Activated naive CD8-positive, alpha-beta T cell treated with anti-CD3 and anti-CD28 coated beads for 36 hours (primary cell): ENCODE data around the gene OR5AU1. TPM values are rescaled to one million over a fixed set of nuclear protein-coding genes. Genes with fewer than 3 reads are reported as not detected.

Experiments used
- DNase-seq: peaks from one replicate; pipeline ENCODE4 v3.0.0; 2021
- H3K27ac Mint-ChIP-seq: one replicate; pipeline ENCODE4 v1.8.0; 2022; ENCODE audit warnings: mild to moderate bottlenecking, moderate library complexity, mixed read lengths
- H3K27me3 Mint-ChIP-seq: one replicate; pipeline ENCODE4 v1.8.0; 2022; ENCODE audit warnings: mild to moderate bottlenecking, mixed read lengths
- H3K36me3 Mint-ChIP-seq: one replicate; pipeline ENCODE4 v1.8.0; 2021; ENCODE audit warnings: mild to moderate bottlenecking, mixed read lengths
- H3K4me1 Mint-ChIP-seq: one replicate; pipeline ENCODE4 v1.8.0; 2021; ENCODE audit warnings: mixed read lengths
- H3K4me3 Mint-ChIP-seq: one replicate; pipeline ENCODE4 v1.8.0; 2022; ENCODE audit warnings: mild to moderate bottlenecking, moderate library complexity, mixed read lengths
- H3K9me3 Mint-ChIP-seq: one replicate; pipeline ENCODE4 v1.8.0; 2022; ENCODE audit warnings: mixed read lengths
- total RNA-seq, 2 experiments: library from RNA; stranded (reverse); gene quantifications; one replicate each; pipeline ENCODE4 v1.2.3, GENCODE V29; 2021

Gene OR5AU1
- total RNA-seq, 2 experiments from 2014 or later: not detected

- no peaks in the 10 kb centered on the region for H3K4me1 Mint-ChIP-seq
Measured at GRCh38 chr14:21145437-21145836, 10.4 kb downstream of the OR5AU1 start.

GRCh38 chr14:21142357-21142756 lies 13.5 kb downstream of the OR5AU1 start:
- Mint-ChIP-seq H3K4me1 (no peaks in the 10 kb centered on the region), H3K27me3 (peaks cover 3% of the 10 kb centered on the region), H3K4me3 (no peak overlapping the region), H3K36me3 (peaks cover 3% of the 10 kb centered on the region), H3K27ac (no peak overlapping the region), H3K9me3 (peaks cover 14% of the 10 kb centered on the region)
- no peak for DNase-seq

More at GRCh38 chr14:21145437-21145836, 10.4 kb downstream of the OR5AU1 start:
- Mint-ChIP-seq H3K27ac (no peak overlapping the region), H3K9me3 (peaks cover 14% of the 10 kb centered on the region), H3K27me3 (peaks cover 3% of the 10 kb centered on the region), H3K4me3 (no peak overlapping the region), H3K36me3 (peaks cover 3% of the 10 kb centered on the region)
- no peak for DNase-seq

- H3K27me3 Mint-ChIP-seq: no peaks in the 10 kb centered on the region
- H3K9me3 Mint-ChIP-seq: no peaks in the 10 kb centered on the region
- no peak overlapping the region for H3K4me3 Mint-ChIP-seq
- no peaks in the 10 kb centered on the region for H3K4me1 Mint-ChIP-seq
- no peaks in the 10 kb centered on the region for H3K36me3 Mint-ChIP-seq
- H3K27ac Mint-ChIP-seq: no peak overlapping the region
- no peak for DNase-seq
Measured at GRCh38 chr14:21136024-21136423, 19.8 kb downstream of the OR5AU1 start.

GRCh38 chr14:21133901-21134300 lies 22.0 kb downstream of the OR5AU1 start:
- H3K27me3 Mint-ChIP-seq: no peaks in the 10 kb centered on the region
- no peak overlapping the region for H3K27ac Mint-ChIP-seq
- H3K4me3 Mint-ChIP-seq: no peak overlapping the region
- no peak for DNase-seq
- no peaks in the 10 kb centered on the region for H3K36me3 Mint-ChIP-seq
- H3K9me3 Mint-ChIP-seq: peaks cover 2% of the 10 kb centered on the region
- no peaks in the 10 kb centered on the region for H3K4me1 Mint-ChIP-seq

GRCh38 chr14:21123429-21123828 lies 32.4 kb downstream of the OR5AU1 start:
- DNase-seq: no peak
- Mint-ChIP-seq H3K9me3 (peaks cover 4% of the 10 kb centered on the region), H3K4me1 (no peaks in the 10 kb centered on the region), H3K27ac (no peak overlapping the region), H3K36me3 (no peaks in the 10 kb centered on the region), H3K4me3 (no peak overlapping the region), H3K27me3 (peaks cover 15% of the 10 kb centered on the region)

GRCh38 chr14:21121122-21121521 lies 34.7 kb downstream of the OR5AU1 start:
- no peaks in the 10 kb centered on the region for H3K4me1 Mint-ChIP-seq
- H3K4me3 Mint-ChIP-seq: no peak overlapping the region
- H3K27ac Mint-ChIP-seq: no peak overlapping the region
- H3K27me3 Mint-ChIP-seq: peaks cover 11% of the 10 kb centered on the region
- H3K36me3 Mint-ChIP-seq: no peaks in the 10 kb centered on the region
- no peak for DNase-seq
- peaks cover 4% of the 10 kb centered on the region for H3K9me3 Mint-ChIP-seq

GRCh38 chr14:21120686-21121085 lies 35.2 kb downstream of the OR5AU1 start:
- no peak for DNase-seq
- Mint-ChIP-seq H3K27ac (no peak overlapping the region), H3K36me3 (no peaks in the 10 kb centered on the region), H3K9me3 (peaks cover 4% of the 10 kb centered on the region), H3K4me1 (no peaks in the 10 kb centered on the region), H3K4me3 (no peak overlapping the region), H3K27me3 (peaks cover 11% of the 10 kb centered on the region)

- no peak overlapping the region for H3K27ac Mint-ChIP-seq
- no peaks in the 10 kb centered on the region for H3K4me1 Mint-ChIP-seq
- H3K4me3 Mint-ChIP-seq: no peak overlapping the region
- no peaks in the 10 kb centered on the region for H3K9me3 Mint-ChIP-seq
- no peaks in the 10 kb centered on the region for H3K36me3 Mint-ChIP-seq
- DNase-seq: no peak
- H3K27me3 Mint-ChIP-seq: peaks cover 8% of the 10 kb centered on the region
Measured at GRCh38 chr14:21118933-21119332, 36.9 kb downstream of the OR5AU1 start.

- Mint-ChIP-seq H3K4me1 (no peaks in the 10 kb centered on the region), H3K27ac (no peak overlapping the region), H3K9me3 (no peaks in the 10 kb centered on the region), H3K36me3 (no peaks in the 10 kb centered on the region), H3K4me3 (no peak overlapping the region), H3K27me3 (peaks cover 1% of the 10 kb centered on the region)
- DNase-seq: no peak
Measured at GRCh38 chr14:21113369-21113768, 42.5 kb downstream of the OR5AU1 start.

GRCh38 chr14:21112255-21112654 lies 43.6 kb downstream of the OR5AU1 start:
- H3K9me3 Mint-ChIP-seq: no peaks in the 10 kb centered on the region
- no peaks in the 10 kb centered on the region for H3K4me1 Mint-ChIP-seq
- H3K4me3 Mint-ChIP-seq: no peak overlapping the region
- H3K36me3 Mint-ChIP-seq: no peaks in the 10 kb centered on the region
- no peaks in the 10 kb centered on the region for H3K27me3 Mint-ChIP-seq
- no peak overlapping the region for H3K27ac Mint-ChIP-seq
- DNase-seq: no peak

GRCh38 chr14:21109377-21110138 lies 46.3 kb downstream of the OR5AU1 start:
- no peak overlapping the region for H3K27ac Mint-ChIP-seq
- no peak for DNase-seq

GRCh38 chr14:21108791-21109190 lies 47.1 kb downstream of the OR5AU1 start:
- no peak for DNase-seq
- Mint-ChIP-seq H3K4me1 (peaks cover 13% of the 10 kb centered on the region), H3K27me3 (no peaks in the 10 kb centered on the region), H3K36me3 (no peaks in the 10 kb centered on the region), H3K4me3 (no peak overlapping the region), H3K27ac (no peak overlapping the region), H3K9me3 (no peaks in the 10 kb centered on the region)

More at GRCh38 chr14:21109377-21110138, 46.3 kb downstream of the OR5AU1 start:
- Mint-ChIP-seq H3K4me3 (no peak overlapping the region), H3K9me3 (no peaks in the 10 kb centered on the region), H3K4me1 (peaks cover 10% of the 10 kb centered on the region), H3K27me3 (no peaks in the 10 kb centered on the region), H3K36me3 (no peaks in the 10 kb centered on the region)

GRCh38 chr14:21107283-21107800 lies 48.5 kb downstream of the OR5AU1 start:
- no peak overlapping the region for H3K4me3 Mint-ChIP-seq
- DNase-seq: no peak
- H3K27me3 Mint-ChIP-seq: no peaks in the 10 kb centered on the region
- H3K4me1 Mint-ChIP-seq: peaks cover 18% of the 10 kb centered on the region
- no peaks in the 10 kb centered on the region for H3K36me3 Mint-ChIP-seq
- no peak overlapping the region for H3K27ac Mint-ChIP-seq
- no peaks in the 10 kb centered on the region for H3K9me3 Mint-ChIP-seq

- H3K36me3 Mint-ChIP-seq: no peaks in the 10 kb centered on the region
- peaks cover 24% of the 10 kb centered on the region for H3K4me1 Mint-ChIP-seq
- peak; percentile 76 for DNase-seq
- H3K9me3 Mint-ChIP-seq: no peaks in the 10 kb centered on the region
- H3K27ac Mint-ChIP-seq: no peak overlapping the region
- H3K4me3 Mint-ChIP-seq: no peak overlapping the region
- H3K27me3 Mint-ChIP-seq: no peaks in the 10 kb centered on the region
Measured at GRCh38 chr14:21106498-21107282, 49.2 kb downstream of the OR5AU1 start.

GRCh38 chr14:21106176-21106497 lies 49.7 kb downstream of the OR5AU1 start:
- H3K36me3 Mint-ChIP-seq: no peaks in the 10 kb centered on the region
- no peak overlapping the region for H3K4me3 Mint-ChIP-seq
- no peaks in the 10 kb centered on the region for H3K9me3 Mint-ChIP-seq
- no peak for DNase-seq
- H3K27ac Mint-ChIP-seq: no peak overlapping the region
- no peaks in the 10 kb centered on the region for H3K27me3 Mint-ChIP-seq
- H3K4me1 Mint-ChIP-seq: peaks cover 27% of the 10 kb centered on the region
